HG03521 (cell line): ENCODE data around the gene TMED4.
"Not testable (repeated sequence)": the region's sequence is repeated elsewhere in the genome, so short reads cannot be mapped to it uniquely, and the experiment has no call there.

Source experiments
- ATAC-seq: cut with Tn5 transposase; IDR thresholded peaks from one replicate; pipeline ENCODE4 v1.9.1; 2021; ENCODE audit warnings: mild to moderate bottlenecking, moderate library complexity; ENCODE audit not compliant: unreplicated experiment

The TMED4 gene

GRCh38 chr7:44607141-44608068, 25.4 kb upstream of the TMED4 start:
- ATAC-seq: no peak

- ATAC-seq: peak; percentile 91
Observed at GRCh38 chr7:44606341-44607140, 24.5 kb upstream of the TMED4 start, which contains the start of gene OGDH. TSS of gene OGDH (plus strand) at chr7:44606627. CDS start at chr7:44624344, 17,717 bp downstream.

- ATAC-seq: no peak
Observed at GRCh38 chr7:44604941-44605340, 22.9 kb upstream of the TMED4 start.

- no peak for ATAC-seq
Observed at GRCh38 chr7:44603193-44603592, 21.2 kb upstream of the TMED4 start.

- ATAC-seq: no peak
Observed at GRCh38 chr7:44602576-44602910, 20.5 kb upstream of the TMED4 start.

- no peak for ATAC-seq
Observed at GRCh38 chr7:44599222-44599621, 17.2 kb upstream of the TMED4 start.

GRCh38 chr7:44597181-44597580, 15.2 kb upstream of the TMED4 start:
- not testable (repeated sequence) for ATAC-seq

- no peak for ATAC-seq
Observed at GRCh38 chr7:44595934-44596635, 14.1 kb upstream of the TMED4 start.

- no peak for ATAC-seq
Observed at GRCh38 chr7:44590910-44591309, 8.9 kb upstream of the TMED4 start.

GRCh38 chr7:44587843-44588711, 6.0 kb upstream of the TMED4 start:
- no peak for ATAC-seq

- ATAC-seq: no peak
Observed at GRCh38 chr7:44583146-44583865, 1.3 kb upstream of the TMED4 start.

- ATAC-seq: peak; percentile 14
Observed at GRCh38 chr7:44580945-44581878, 819 bp downstream of the TMED4 start.

- no peak for ATAC-seq
Observed at GRCh38 chr7:44576228-44576627, 5.8 kb downstream of the TMED4 start.

- ATAC-seq: no peak
Observed at GRCh38 chr7:44575054-44575453, 7.0 kb downstream of the TMED4 start.

- ATAC-seq: no peak
Observed at GRCh38 chr7:44574287-44574872, 7.7 kb downstream of the TMED4 start.

GRCh38 chr7:44573464-44574286, 8.4 kb downstream of the TMED4 start, which contains the start of gene DDX56:
TSS of gene DDX56 (minus strand) at chr7:44573908. CDS start at chr7:44573895, 13 bp downstream.
- peak; percentile 83 for ATAC-seq

GRCh38 chr7:44572771-44573170, 9.3 kb downstream of the TMED4 start:
- no peak for ATAC-seq
